K562 (cell line): ENCODE data around the gene TICRR. TPM values are rescaled to one million over a fixed set of nuclear protein-coding genes. Genes with fewer than 3 reads are reported as not detected.

Experiments
- BACH1 ChIP-seq: fragments of 200-800 bp; sonication (Bioruptor generic); IDR thresholded peaks from 2 replicates; pipeline ENCODE4 v1.6.1; 2016; ENCODE audit warnings: missing genetic modification characterization, missing compliant biosample characterization
- BRF1 ChIP-seq: IDR thresholded peaks from 3 replicates; pipeline ENCODE4 v1.6.1; 2011; ENCODE audit warnings: borderline replicate concordance, mild to moderate bottlenecking; ENCODE audit not compliant: insufficient read length; ENCODE audit errors: extremely low read depth
- CBFB ChIP-seq: sonication (generic); formaldehyde crosslinking; IDR thresholded peaks from 2 replicates; pipeline ENCODE4 v1.4.0; 2020; ENCODE audit warnings: mild to moderate bottlenecking, missing genetic modification reagents
- CLOCK ChIP-seq: fragments of 250-450 bp; sonication (Bioruptor Pico); IDR thresholded peaks from 2 replicates; pipeline ENCODE4 v1.4.0; 2020; ENCODE audit warnings: mild to moderate bottlenecking, moderate library complexity, borderline replicate concordance
- CTCFL ChIP-seq: IDR thresholded peaks from 2 replicates; pipeline ENCODE4 v1.6.1; 2011; ENCODE audit warnings: borderline replicate concordance, low read depth, mild to moderate bottlenecking, moderate library complexity, low read length; ENCODE audit not compliant: insufficient read depth, poor library complexity, severe bottlenecking
- DIDO1 ChIP-seq: fragments of 450-650 bp; IDR thresholded peaks from 2 replicates; pipeline ENCODE4 v1.6.1; 2016; ENCODE audit warnings: low read depth, missing biosample characterization, missing genetic modification characterization
- EZH2 ChIP-seq: IDR thresholded peaks from 2 replicates; pipeline ENCODE4 v1.6.1; 2012; ENCODE audit warnings: low read depth, mild to moderate bottlenecking, inconsistent platforms, low read length, borderline replicate concordance
- FOXA3 ChIP-seq, 2 experiments: fragments of 450-650 bp in 1 of 2; sonication (generic) in 1 of 2; formaldehyde crosslinking; IDR thresholded peaks in 1 of 2; conservative IDR thresholded peaks in 1 of 2; 2 replicates each; pipeline versions ENCODE4 v1.4.0 to v1.8.0; 2020 to 2022; ENCODE audit warnings: mild to moderate bottlenecking in 2 of 2, missing genetic modification reagents in 1 of 2
- FOXK1 ChIP-seq: sonication (generic); formaldehyde crosslinking; IDR thresholded peaks from 2 replicates; pipeline ENCODE4 v1.8.0; 2022; ENCODE audit warnings: missing genetic modification reagents, mild to moderate bottlenecking, borderline replicate concordance
- HMG20A ChIP-seq: fragments of 450-650 bp; formaldehyde crosslinking; conservative IDR thresholded peaks from 2 replicates; pipeline ENCODE4 v1.4.0; 2020; ENCODE audit warnings: mild to moderate bottlenecking, mixed read lengths
- ILF3 ChIP-seq: fragments of 450-650 bp; IDR thresholded peaks from 2 replicates; pipeline ENCODE4 v1.6.1; 2018; ENCODE audit warnings: antibody characterized with exemption, mild to moderate bottlenecking, moderate library complexity, borderline replicate concordance
- POLR2B ChIP-seq: fragments of 450-650 bp; IDR thresholded peaks from 2 replicates; pipeline ENCODE4 v1.6.1; 2018; ENCODE audit warnings: low read depth; ENCODE audit not compliant: partially characterized antibody
- POLR2G ChIP-seq: fragments of 200-400 bp; formaldehyde crosslinking; IDR thresholded peaks from 2 replicates; pipeline ENCODE4 v1.6.1; 2017; ENCODE audit warnings: low read depth, mild to moderate bottlenecking, antibody characterized with exemption, low read length, moderate library complexity
- SFPQ ChIP-seq: fragments of 200-400 bp; formaldehyde crosslinking; IDR thresholded peaks from 2 replicates; pipeline ENCODE4 v1.6.1; 2017; ENCODE audit warnings: mild to moderate bottlenecking, low read depth, low read length, moderate library complexity
- SIX5 ChIP-seq, 2 experiments: IDR thresholded peaks; 2 replicates each; pipeline ENCODE4 v1.6.1; 2011; ENCODE audit warnings: low read length in 2 of 2, borderline replicate concordance in 1 of 2, low read depth in 1 of 2, mild to moderate bottlenecking in 1 of 2, moderate library complexity in 1 of 2; ENCODE audit not compliant: insufficient read depth in 1 of 2
- SMARCB1 ChIP-seq: IDR thresholded peaks from 2 replicates; pipeline ENCODE4 v1.6.1; 2011; ENCODE audit warnings: improper control_type of control experiment, low read depth; ENCODE audit not compliant: insufficient read length
- TFAP4 ChIP-seq: sonication (generic); formaldehyde crosslinking; IDR thresholded peaks from 2 replicates; pipeline ENCODE4 v1.8.0; 2022; ENCODE audit warnings: missing genetic modification reagents, mild to moderate bottlenecking, moderate library complexity, borderline replicate concordance
- TRIM28 ChIP-seq: fragments of 450-650 bp; IDR thresholded peaks from 2 replicates; pipeline ENCODE4 v1.6.1; 2017
- ZNF263 ChIP-seq: sonication (generic); formaldehyde crosslinking; IDR thresholded peaks from 2 replicates; pipeline ENCODE4 v1.8.0; 2022; ENCODE audit warnings: mild to moderate bottlenecking, missing genetic modification reagents, borderline replicate concordance
- ZSCAN32 ChIP-seq: fragments of 450-650 bp; formaldehyde crosslinking; IDR thresholded peaks from 2 replicates; pipeline ENCODE4 v1.4.0; 2020; ENCODE audit warnings: mild to moderate bottlenecking, moderate library complexity
- polyA plus RNA-seq, 8 experiments: library from polyadenylated mRNA; depleted of rRNA in 4 of 8; stranded (reverse) in 5 of 8; unstranded in 3 of 8; fragments of >200 nt; fragmentation: Nextera tagmentation in 2 of 8; fragmentation: Illumina TruSeq in 1 of 8; extraction: Ambion mirVana in 2 of 8; extraction: Trizol in 1 of 8; gene quantifications; 2 replicates each; pipeline versions ENCODE4 v1.2.1 to v1.2.3, GENCODE V29; 2011 to 2014; ENCODE audit warnings: inconsistent platforms in 1 of 8, missing spikeins in 1 of 8
- total RNA-seq, 7 experiments: library from RNA; depleted of rRNA in 6 of 7; stranded (reverse); fragments of >200 nt in 6 of 7; fragmentation: Illumina TruSeq in 2 of 7; extraction: Trizol in 2 of 7; gene quantifications; 2 replicates each; pipeline versions ENCODE4 v1.2.1 to v1.2.3, GENCODE V29; 2011 to 2021; ENCODE audit warnings: low replicate concordance in 1 of 7

The TICRR gene
- total and polyA plus RNA-seq, 9 of the 15 experiments (the other 6 are each of a cell fraction or from before 2014, with no cell fraction given), result 0.84 to 22.9 (median 13.7) TPM

GRCh38 chr15:89575146-89575655 is at the start of gene TICRR (continued):
- TF ChIP-seq TFAP4 (CRISPR knock-in tag), result 0 out of 2 replicates have a peak, but pooled peaks have one; percentile 31
- TF ChIP-seq CLOCK (CRISPR knock-in tag), result no peak
- no peak for TF ChIP-seq FOXK1
- no peak for TF ChIP-seq HMG20A
- peak; percentile 69 for TF ChIP-seq POLR2B
- no peak for TF ChIP-seq SIX5 (IDR thresholded peaks at IDR 0.05; ENCODE audit: borderline replicate concordance in 1 of 2, insufficient read depth in 1 of 2, low read depth in 1 of 2, low read length in 2 of 2)
- no peak for TF ChIP-seq ILF3
- no peak for TF ChIP-seq TRIM28
- TF ChIP-seq DIDO1 (tag), result no peak
- no peak for TF ChIP-seq BACH1 (tag)
- TF ChIP-seq CBFB (CRISPR knock-in tag), result no peak
- no peak for TF ChIP-seq FOXA3 (CRISPR knock-in tag; conservative IDR thresholded peaks at IDR 0.05 in 1 of 2, IDR thresholded peaks at IDR 0.05 in 1 of 2)
- peak; percentile 97 for TF ChIP-seq POLR2G
- no peak for TF ChIP-seq CTCFL
- no peak for TF ChIP-seq ZSCAN32 (CRISPR knock-in tag)
- TF ChIP-seq EZH2, result no peak
- no peak for TF ChIP-seq ZNF263 (CRISPR knock-in tag)
- no peak for TF ChIP-seq SMARCB1
- no peak for TF ChIP-seq BRF1
- TF ChIP-seq SFPQ, result no peak
